Measurements from ENCODE around the gene ZXDC. TPM values are rescaled to one million over a fixed set of nuclear protein-coding genes. Genes with fewer than 3 reads are reported as not detected.

The ZXDC gene
- total RNA-seq, 1 experiment from 2014 or later: 28.3 TPM

GRCh38 chr3:126483321-126483761 is 7.7 kb upstream of the ZXDC start:
- H3K79me2 ChIP-seq (ENCODE audit: insufficient read depth, low read length): no peaks in the 10 kb centered on the region
- no peak overlapping the region for H3K56ac ChIP-seq (ENCODE audit: insufficient read length, low read depth, low read length)
- no peak overlapping the region for H4K8ac ChIP-seq (replicated peaks; ENCODE audit: insufficient read length, low read depth, low read length)
- no peak overlapping the region for H2BK15ac ChIP-seq (ENCODE audit: low read depth, low read length)
- no peaks in the 10 kb centered on the region for H3K23me2 ChIP-seq (ENCODE audit: insufficient read length, low read depth, low read length, poor library complexity, severe bottlenecking)
- H3K23ac ChIP-seq (ENCODE audit: insufficient read length, low read depth, low read length): no peak overlapping the region
- no peak overlapping the region for H3K4ac ChIP-seq (ENCODE audit: low read depth, low read length)
- no peak overlapping the region for H3T11ph ChIP-seq (ENCODE audit: low read length)
- H2BK20ac ChIP-seq (ENCODE audit: low read depth, low read length, poor library complexity, severe bottlenecking): no peak overlapping the region
- no peak overlapping the region for H3K9ac ChIP-seq (ENCODE audit: extremely low read depth, insufficient read length, low read length)
- no peak overlapping the region for H2AFZ ChIP-seq (ENCODE audit: low read length)
- no peak overlapping the region for H2BK12ac ChIP-seq (ENCODE audit: insufficient read length, low read depth, low read length)
- Mint-ChIP-seq H3K4me1 (peaks cover 29 to 36% of the 10 kb centered on the region in 2 experiments), H3K4me3 (0 out of 5 replicates have a peak overlapping the region, but pooled peaks of 1 of the 2 experiments have one; percentile 32), H3K27me3 (ENCODE audit: low read depth) (peaks cover 5% of the 10 kb centered on the region), H3K36me3 (ENCODE audit: insufficient read depth in 1 of 3, low read depth in 3 of 3) (no peaks in the 10 kb centered on the region), H3K27ac (no peak overlapping the region), H3K9me3 (no peaks in the 10 kb centered on the region; a peak in 2 of 5 replicates)
- no peak overlapping the region for H3K4me2 ChIP-seq (ENCODE audit: insufficient read depth, insufficient read length, low read length)
- H3K14ac ChIP-seq (ENCODE audit: insufficient read depth, low read length): no peak overlapping the region
- no peak overlapping the region for H3K27ac ChIP-seq (ENCODE audit: insufficient read length, low read depth, low read length)
- WGBS (ENCODE audit: extremely low coverage, insufficient read length, low lambda C conversion rate): no CpG with 5 or more reads among the region's 14 CpGs
- no peaks in the 10 kb centered on the region for H4K20me1 ChIP-seq (ENCODE audit: control insufficient read depth, insufficient read depth, insufficient read length)
- peaks cover 8% of the 10 kb centered on the region; the same call in 1 of the 2 replicates for H3K4me1 ChIP-seq (ENCODE audit: insufficient read depth, low read length)
- no peak for TF ChIP-seq CTCF (conservative IDR thresholded peaks at IDR 0.05)
- H4K5ac ChIP-seq (ENCODE audit: insufficient read length, low read depth, low read length): no peak overlapping the region
- no peaks in the 10 kb centered on the region for H3K9me3 ChIP-seq (ENCODE audit: control insufficient read depth, low read depth, low read length)
- no peak for DNase-seq
- H2AK5ac ChIP-seq (ENCODE audit: insufficient read length, low read length): no peak overlapping the region
- H3K27me3 ChIP-seq (ENCODE audit: insufficient read depth, low read length): no peaks in the 10 kb centered on the region
- H4K91ac ChIP-seq (ENCODE audit: insufficient read length, low read depth, low read length): no peak overlapping the region
- no peak overlapping the region for H2BK5ac ChIP-seq (ENCODE audit: insufficient read length, low read length)
- H2BK120ac ChIP-seq (ENCODE audit: low read depth, low read length, poor library complexity, severe bottlenecking): no peak overlapping the region
- H3K79me1 ChIP-seq (ENCODE audit: insufficient read depth, low read depth, low read length, poor library complexity, severe bottlenecking): no peaks in the 10 kb centered on the region
- H3K18ac ChIP-seq (ENCODE audit: insufficient read length, low read depth, low read length): no peak overlapping the region
